Spleen (tissue), 11 donors: ENCODE data around the gene ELAVL2. TPM values are rescaled to one million over a fixed set of nuclear protein-coding genes. Genes with fewer than 3 reads are reported as not detected.

ENCODE experiments used
- DNase-seq: peaks from one replicate; pipeline ENCODE4 v3.0.0-alpha.2; 2020
- H3K27ac ChIP-seq, 8 donors: fragments of 200-600 bp; sonication (generic) in 7 of 8; 1 replicate in 4 of 8; 2 replicates in 4 of 8; pipeline versions ENCODE4 v1.5.0 to v1.8.0; 2016 to 2021; ENCODE audit warnings: inconsistent platforms in 4 of 8, mild to moderate bottlenecking in 4 of 8, moderate library complexity in 1 of 8
- H3K27me3 ChIP-seq, 7 donors: fragments of 200-600 bp; sonication (generic) in 6 of 7; replicated peaks in 1 of 7; 1 replicate in 4 of 7; 2 replicates in 3 of 7; pipeline versions ENCODE4 v1.5.0 to v1.8.0; 2016 to 2021; ENCODE audit warnings: inconsistent platforms in 3 of 7, mild to moderate bottlenecking in 1 of 7
- H3K36me3 ChIP-seq, 6 donors: fragments of 200-600 bp; sonication (generic) in 5 of 6; 1 replicate in 4 of 6; 2 replicates in 2 of 6; pipeline versions ENCODE4 v1.5.0 to v1.8.0; 2016 to 2021; ENCODE audit warnings: inconsistent platforms in 2 of 6
- H3K4me1 ChIP-seq, 6 donors: fragments of 200-600 bp; sonication (generic) in 5 of 6; 1 replicate in 3 of 6; 2 replicates in 3 of 6; pipeline versions ENCODE4 v1.5.0 to v1.8.0; 2016 to 2021; ENCODE audit warnings: inconsistent platforms in 3 of 6
- H3K4me3 ChIP-seq, 8 donors: fragments of 200-600 bp; sonication (generic) in 7 of 8; 1 replicate in 4 of 8; 2 replicates in 4 of 8; pipeline versions ENCODE4 v1.5.0 to v1.8.0; 2016 to 2021; ENCODE audit warnings: inconsistent platforms in 4 of 8, mild to moderate bottlenecking in 4 of 8, moderate library complexity in 2 of 8
- H3K9me3 ChIP-seq, 8 donors: fragments of 200-600 bp; sonication (generic) in 7 of 8; 1 replicate in 4 of 8; 2 replicates in 4 of 8; pipeline versions ENCODE4 v1.5.0 to v1.8.0; 2016 to 2021; ENCODE audit warnings: inconsistent platforms in 4 of 8
- POLR2A ChIP-seq, 3 donors: fragments of 450-650 bp; IDR thresholded peaks; one replicate each; pipeline ENCODE4 v1.5.1; 2017; ENCODE audit warnings: antibody characterized with exemption in 3 of 3, mild to moderate bottlenecking in 1 of 3
- POLR2AphosphoS5 ChIP-seq, 3 donors: sonication (generic); formaldehyde crosslinking; IDR thresholded peaks; one replicate each; pipeline ENCODE4 v1.5.1; 2017; ENCODE audit warnings: antibody characterized with exemption in 3 of 3
- WGBS, 5 donors: extraction: QIAGEN DNeasy Blood & Tissue Kit in 3 of 5; methylation state at CpG; one replicate each; pipeline versions ENCODE4 v1.1.5 to v1.1.7; 2013 to 2018; 5-methylcytosine and 5-hydroxymethylcytosine counted together
- intact Hi-C: fragments of 100-400 bp; cut with DNase I; formaldehyde crosslinking; loops from one replicate; pipeline ENCODE4 v1.15.0; 2023; ENCODE audit warnings: low total_unique reads
- polyA plus RNA-seq, 3 donors: library from polyadenylated mRNA; stranded (reverse); fragments of 200-250 nt; gene quantifications; one replicate each; pipeline ENCODE4 v1.2.1, GENCODE V29; 2013
- total RNA-seq, 7 donors: library from RNA; depleted of rRNA in 3 of 7; stranded (reverse); fragments of >200 nt in 3 of 7; fragmentation: NEBNext Ultra II Directional in 4 of 7; extraction: Animal tissue kit (Norgen Biotek cat#: 25700) in 4 of 7; gene quantifications; one replicate each; pipeline versions ENCODE4 v1.1.0 to v1.2.1, GENCODE V29; 2016 to 2021
- TF ChIP-seq, protein P1 (sequence below), 11 experiments: fragments of 200-600 bp in 7 of 11; fragments of 450-650 bp in 4 of 11; sonication (generic) in 4 of 11; IDR thresholded peaks in 8 of 11; conservative IDR thresholded peaks in 3 of 11; 1 replicate in 7 of 11; 2 replicates in 4 of 11; pipeline versions ENCODE4 v1.4.0 to v1.8.0; 2016 to 2021; ENCODE audit warnings: antibody characterized with exemption in 11 of 11, inconsistent platforms in 4 of 11, mild to moderate bottlenecking in 1 of 11
- donor health status: healthy with polysubstance abuse.
- donor health status: DM: no; HTN: no; CAD: no; lungs with moderate emphysema.
- donor health status: DM: no; HTN: no; CAD: no.
- donor health status: Bipolar disorder and iron deficiency.
- donor health status: healthy.
- donor health status: DM: no; HTN: no; CAD: no.
- donor health status: DM: yes; HTN: yes; CAD: no.

ELAVL2 gene
- total and polyA plus RNA-seq, 10 donors: 0.02 to 0.12 (median 0.03) TPM; not detected in 7

GRCh38 chr9:23659346-23660006, 166.6 kb downstream of the ELAVL2 start:
- 72 to 88% (median 77%) methylated on average over 6 of the region's 6 CpGs for WGBS, 5 donors

DNA sequence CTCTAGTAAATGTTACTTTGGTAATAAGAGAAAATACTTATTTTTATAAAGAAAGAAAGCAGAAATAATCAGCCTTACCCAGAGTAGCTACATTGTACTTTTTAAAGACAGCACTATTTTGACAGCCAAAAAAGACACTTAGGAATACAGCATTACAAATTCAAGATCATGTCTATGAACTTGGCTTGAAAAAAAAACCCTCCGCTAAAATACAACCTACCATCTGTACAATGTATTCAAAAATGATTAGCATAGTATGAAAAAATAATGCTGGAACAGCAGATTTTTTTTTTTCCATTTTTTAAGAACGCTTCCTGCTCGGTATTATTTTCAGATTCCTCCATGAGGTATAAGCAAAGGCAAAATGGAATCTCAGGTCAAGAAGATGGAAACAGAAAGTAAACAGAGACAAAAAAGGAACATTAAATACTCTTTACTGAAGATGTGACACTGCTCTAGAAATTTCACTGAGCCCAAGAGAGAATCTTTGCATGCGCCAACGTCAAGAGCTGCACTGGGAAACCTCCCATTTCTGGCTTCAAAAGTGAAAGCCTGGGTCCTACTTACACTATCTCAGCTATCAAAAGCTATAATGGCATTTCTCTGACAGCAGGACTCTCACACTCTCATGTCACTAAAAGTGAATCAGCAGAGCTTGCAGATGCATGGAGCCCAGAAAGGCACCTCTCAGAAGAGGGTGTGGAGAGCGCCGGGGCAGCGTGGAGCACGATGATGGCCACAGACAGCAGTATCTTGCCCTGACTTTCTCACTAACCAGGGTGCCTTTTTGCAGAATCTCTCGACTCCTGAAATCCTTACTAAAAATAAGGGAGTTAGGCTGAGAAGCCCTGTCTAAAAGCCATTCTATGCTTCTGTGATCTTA, 167.4 kb downstream of the ELAVL2 start:
- intact Hi-C loops: no loop called here
- Histone ChIP-seq H3K36me3 (no peaks in the 10 kb centered on the region), H3K4me1 (no peaks in the 10 kb centered on the region), H3K27me3 (no peaks in the 10 kb centered on the region), H3K27ac (no peak overlapping the region), H3K4me3 (no peak overlapping the region), H3K9me3 (peaks cover 0 to 5% (median 0%) of the 10 kb centered on the region in 8 donors)
- no peak for DNase-seq
- TF ChIP-seq, protein P1, sequence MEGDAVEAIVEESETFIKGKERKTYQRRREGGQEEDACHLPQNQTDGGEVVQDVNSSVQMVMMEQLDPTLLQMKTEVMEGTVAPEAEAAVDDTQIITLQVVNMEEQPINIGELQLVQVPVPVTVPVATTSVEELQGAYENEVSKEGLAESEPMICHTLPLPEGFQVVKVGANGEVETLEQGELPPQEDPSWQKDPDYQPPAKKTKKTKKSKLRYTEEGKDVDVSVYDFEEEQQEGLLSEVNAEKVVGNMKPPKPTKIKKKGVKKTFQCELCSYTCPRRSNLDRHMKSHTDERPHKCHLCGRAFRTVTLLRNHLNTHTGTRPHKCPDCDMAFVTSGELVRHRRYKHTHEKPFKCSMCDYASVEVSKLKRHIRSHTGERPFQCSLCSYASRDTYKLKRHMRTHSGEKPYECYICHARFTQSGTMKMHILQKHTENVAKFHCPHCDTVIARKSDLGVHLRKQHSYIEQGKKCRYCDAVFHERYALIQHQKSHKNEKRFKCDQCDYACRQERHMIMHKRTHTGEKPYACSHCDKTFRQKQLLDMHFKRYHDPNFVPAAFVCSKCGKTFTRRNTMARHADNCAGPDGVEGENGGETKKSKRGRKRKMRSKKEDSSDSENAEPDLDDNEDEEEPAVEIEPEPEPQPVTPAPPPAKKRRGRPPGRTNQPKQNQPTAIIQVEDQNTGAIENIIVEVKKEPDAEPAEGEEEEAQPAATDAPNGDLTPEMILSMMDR (IDR thresholded peaks at IDR 0.05 in 8 of 11, conservative IDR thresholded peaks at IDR 0.05 in 3 of 11): no peak
- TF ChIP-seq POLR2AphosphoS5 (IDR thresholded peaks at IDR 0.05) (no peak), POLR2A (IDR thresholded peaks at IDR 0.05) (no peak)
- WGBS, 5 donors: 80 to 88% (median 85%) methylated on average over 10 of the region's 10 CpGs

More at GRCh38 chr9:23659346-23660006, 166.6 kb downstream of the ELAVL2 start:
- DNase-seq: no peak
- Histone ChIP-seq H3K27ac (no peak overlapping the region), H3K36me3 (no peaks in the 10 kb centered on the region), H3K4me1 (no peaks in the 10 kb centered on the region), H3K4me3 (no peak overlapping the region), H3K27me3 (no peaks in the 10 kb centered on the region), H3K9me3 (peaks cover 0 to 5% (median 0%) of the 10 kb centered on the region in 8 donors)
- TF ChIP-seq, protein P1 (IDR thresholded peaks at IDR 0.05 in 8 of 11, conservative IDR thresholded peaks at IDR 0.05 in 3 of 11): no peak
- TF ChIP-seq POLR2A (IDR thresholded peaks at IDR 0.05) (no peak), POLR2AphosphoS5 (IDR thresholded peaks at IDR 0.05) (no peak)
- intact Hi-C loops: no loop called here

GRCh38 chr9:23651051-23651450, 175.0 kb downstream of the ELAVL2 start:
- WGBS, 5 donors: 85 to 92% (median 87%) methylated on average over 5 of the region's 5 CpGs
- H3K36me3 ChIP-seq: no peaks in the 10 kb centered on the region
- peaks cover 0 to 7% (median 0%) of the 10 kb centered on the region in 8 donors for H3K9me3 ChIP-seq
- no peak overlapping the region for H3K27ac ChIP-seq
- no peaks in the 10 kb centered on the region for H3K27me3 ChIP-seq
- intact Hi-C loops: no loop called here
- no peaks in the 10 kb centered on the region for H3K4me1 ChIP-seq
- no peak for DNase-seq
- H3K4me3 ChIP-seq: no peak overlapping the region
- TF ChIP-seq POLR2AphosphoS5 (IDR thresholded peaks at IDR 0.05): no peak
- no peak for TF ChIP-seq POLR2A (IDR thresholded peaks at IDR 0.05)
- TF ChIP-seq, protein P1 (IDR thresholded peaks at IDR 0.05 in 8 of 11, conservative IDR thresholded peaks at IDR 0.05 in 3 of 11): no peak

GRCh38 chr9:23648651-23649050, 177.4 kb downstream of the ELAVL2 start:
- Histone ChIP-seq H3K27me3 (no peaks in the 10 kb centered on the region), H3K36me3 (no peaks in the 10 kb centered on the region), H3K4me3 (no peak overlapping the region), H3K27ac (no peak overlapping the region), H3K4me1 (no peaks in the 10 kb centered on the region), H3K9me3 (peaks cover 0 to 7% (median 0%) of the 10 kb centered on the region in 8 donors)
- WGBS, 5 donors: 47 to 69% (median 60%) methylated on average over 2 of the region's 2 CpGs
- DNase-seq: no peak
- TF ChIP-seq, protein P1 (IDR thresholded peaks at IDR 0.05 in 8 of 11, conservative IDR thresholded peaks at IDR 0.05 in 3 of 11): no peak
- TF ChIP-seq POLR2A (IDR thresholded peaks at IDR 0.05) (no peak), POLR2AphosphoS5 (IDR thresholded peaks at IDR 0.05) (no peak)
- intact Hi-C loops: no loop called here
